Activated CD8-positive, alpha-beta memory T cell treated with anti-CD3 and anti-CD28 coated beads, Interleukin-2, amount 50 U/mL, for 48 hours (primary cell): ENCODE results near the gene WDR45.

Experiments used
- DNase-seq: peaks from one replicate; pipeline ENCODE4 v3.0.0-alpha.2; 2020

The WDR45 gene

GRCh38 chrX:49043220-49043986, 36.3 kb downstream of the WDR45 start, which contains the start of gene TFE3:
TSS of gene TFE3 (minus strand) at chrX:49043357. CDS start at chrX:49043226, 131 bp downstream.
- DNase-seq: peak; percentile 92

- no peak for DNase-seq
Measured at GRCh38 chrX:49042581-49043219, 37.0 kb downstream of the WDR45 start.

GRCh38 chrX:49041744-49042580, 37.7 kb downstream of the WDR45 start:
- no peak for DNase-seq

- DNase-seq: no peak
Measured at GRCh38 chrX:49040376-49040955, 39.2 kb downstream of the WDR45 start.

GRCh38 chrX:49039598-49040375, 39.9 kb downstream of the WDR45 start:
- peak; percentile 55 for DNase-seq

- DNase-seq: no peak
Measured at GRCh38 chrX:49037883-49038475, 41.7 kb downstream of the WDR45 start.

GRCh38 chrX:49030283-49030682, 49.4 kb downstream of the WDR45 start:
- DNase-seq: no peak

GRCh38 chrX:49029876-49030275, 49.8 kb downstream of the WDR45 start:
- no peak for DNase-seq
